Hematopoietic multipotent progenitor cell (in vitro differentiated cells): ENCODE data around the gene CIAO3. TPM values are rescaled to one million over a fixed set of nuclear protein-coding genes. Genes with fewer than 3 reads are reported as not detected.
"Not testable (repeated sequence)": the region's sequence is repeated elsewhere in the genome, so short reads cannot be mapped to it uniquely, and the experiment has no call there.

Source experiments
- DNase-seq, 3 donors: peaks; one replicate each; pipeline ENCODE4 v3.0.0-alpha.2; 2011 to 2015; ENCODE audit warnings: low read depth in 2 of 3, low spot score in 2 of 3
- total RNA-seq: library from RNA; depleted of rRNA; stranded (reverse); fragments of >200 nt; gene quantifications from one replicate; pipeline ENCODE4 v1.2.3, GENCODE V29; 2012

The CIAO3 gene
- total RNA-seq, 1 donor: 72.2 TPM

GRCh38 chr16:776824-777223 is 36.0 kb upstream of the CIAO3 start:
- DNase-seq: no peak

- DNase-seq: not testable (repeated sequence)
Measured at GRCh38 chr16:776298-776697, 35.5 kb upstream of the CIAO3 start.

DNA sequence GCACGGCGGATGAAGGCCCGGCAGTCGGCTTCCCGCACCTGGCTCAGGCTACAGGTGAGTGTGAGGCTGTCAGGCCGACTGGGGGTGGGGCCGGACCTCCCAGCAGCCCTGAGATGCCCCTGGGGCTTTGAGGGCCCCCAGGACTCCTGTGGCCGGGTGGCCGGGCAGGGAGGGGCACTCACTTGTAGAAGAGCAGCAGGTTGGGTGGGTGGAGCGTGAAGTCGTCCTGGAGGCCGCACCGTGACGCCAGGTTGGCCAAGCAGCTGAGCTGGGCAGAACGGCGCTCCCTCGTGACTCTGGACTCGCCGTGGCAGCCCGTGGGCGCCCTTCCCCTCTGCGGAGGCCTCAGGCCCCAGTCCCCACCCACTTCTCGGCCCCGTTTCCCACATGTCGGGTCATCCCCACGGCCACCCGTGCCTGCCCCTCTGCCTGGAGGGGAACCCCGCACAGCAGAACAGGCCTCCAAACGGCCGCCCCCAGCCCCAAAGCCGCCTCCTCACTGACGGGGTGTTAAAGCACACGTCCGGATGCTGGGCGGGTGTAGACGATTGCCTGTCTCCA is 34.5 kb upstream of the CIAO3 start:
- no peak for DNase-seq

DNA sequence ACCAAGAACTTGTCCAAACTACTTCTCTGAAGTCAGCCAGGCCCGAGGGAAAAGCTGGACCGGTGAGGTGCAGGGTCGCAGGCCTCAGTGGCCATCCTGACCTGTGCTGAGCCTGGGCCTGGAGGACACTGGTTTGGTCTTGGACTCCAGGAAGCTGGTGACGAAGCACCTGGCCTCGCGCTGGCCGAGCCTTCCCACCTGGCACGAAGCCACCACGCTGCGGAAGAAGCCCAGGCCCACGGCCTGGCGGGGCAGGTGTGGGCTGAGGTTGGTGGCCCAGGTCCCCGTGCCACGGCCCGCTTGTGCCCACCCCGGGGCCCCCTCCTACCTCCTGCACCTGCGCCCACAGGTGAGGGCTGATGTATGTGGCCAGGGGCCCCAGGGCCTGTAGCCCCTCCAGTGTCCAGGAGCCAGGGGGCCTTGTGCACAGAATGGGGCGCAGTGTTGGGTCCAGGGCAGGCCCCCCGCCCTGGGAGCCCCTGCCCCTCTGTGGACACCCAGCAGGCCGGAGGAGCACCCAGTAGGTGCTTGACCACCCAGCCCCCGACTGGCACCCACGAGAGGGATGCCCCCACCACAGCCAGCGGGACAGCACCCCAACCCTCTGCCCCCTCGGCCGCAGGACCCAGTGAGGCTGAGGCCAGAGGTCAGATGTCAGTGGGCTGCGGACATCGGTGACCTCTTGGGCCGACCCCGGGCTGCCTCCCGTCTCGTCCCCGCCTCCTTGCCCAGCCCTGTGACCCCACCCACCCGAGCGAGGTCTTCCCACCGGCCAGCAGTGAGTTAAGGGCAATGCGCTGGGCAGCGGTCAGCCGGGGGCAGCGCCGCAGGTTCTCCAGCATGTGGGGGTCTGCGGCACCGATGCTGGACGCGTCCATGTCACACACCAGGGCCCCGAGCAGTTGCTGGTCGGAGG is 33.5 kb upstream of the CIAO3 start:
- no peak for DNase-seq

DNA sequence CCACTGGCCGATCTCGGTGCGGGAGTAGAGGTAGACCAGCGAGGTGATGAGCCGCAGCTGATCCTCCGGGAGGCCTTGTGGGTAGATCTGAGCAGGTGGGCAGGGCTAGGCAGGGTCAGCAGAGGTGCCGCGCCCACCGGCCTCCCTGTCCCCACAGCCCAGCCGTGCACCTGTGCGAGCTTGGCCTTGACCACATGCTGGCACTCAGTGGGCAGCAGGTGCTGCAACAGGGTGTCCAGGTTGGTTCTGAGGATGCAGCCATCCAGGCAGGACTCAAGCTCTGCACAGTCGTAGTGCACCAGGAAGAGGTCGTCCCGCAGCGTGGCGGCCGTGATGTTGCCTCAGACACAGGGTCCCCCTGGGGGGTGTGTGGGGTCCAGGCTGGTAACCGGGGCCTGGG is 32.2 kb upstream of the CIAO3 start:
- DNase-seq: no peak

- no peak for DNase-seq
Measured at GRCh38 chr16:770411-770810, 29.6 kb upstream of the CIAO3 start.

- DNase-seq: no peak
Measured at GRCh38 chr16:769934-770333, 29.1 kb upstream of the CIAO3 start.

GRCh38 chr16:769184-769784 is 28.5 kb upstream of the CIAO3 start:
- no peak for DNase-seq

GRCh38 chr16:768428-768827 is 27.6 kb upstream of the CIAO3 start:
- DNase-seq: no peak

DNA sequence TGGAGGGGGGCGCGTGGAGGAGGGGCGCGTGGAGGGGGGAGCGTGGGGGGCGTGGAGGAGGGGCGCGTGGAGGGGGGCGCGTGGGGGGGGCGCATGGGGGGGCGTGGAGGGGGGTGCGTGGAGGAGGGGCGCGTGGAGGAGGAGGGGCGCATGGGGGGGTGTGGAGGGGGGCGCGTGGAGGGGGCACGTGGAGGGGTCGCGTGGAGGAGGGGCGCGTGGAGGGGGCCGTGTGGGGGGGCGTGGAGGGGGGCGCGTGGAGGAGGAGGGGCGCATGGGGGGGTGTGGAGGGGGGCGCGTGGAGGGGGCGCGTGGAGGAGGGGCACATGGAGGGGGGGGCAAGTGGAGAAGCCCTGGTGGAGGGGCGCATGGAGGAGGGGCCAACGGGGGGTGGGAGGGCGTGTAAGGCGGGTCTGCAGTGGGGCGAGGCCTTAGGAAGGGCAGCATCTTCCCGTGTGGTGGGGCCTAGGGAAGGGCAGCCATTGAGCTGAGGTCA is 27.0 kb upstream of the CIAO3 start:
- no peak for DNase-seq

DNA sequence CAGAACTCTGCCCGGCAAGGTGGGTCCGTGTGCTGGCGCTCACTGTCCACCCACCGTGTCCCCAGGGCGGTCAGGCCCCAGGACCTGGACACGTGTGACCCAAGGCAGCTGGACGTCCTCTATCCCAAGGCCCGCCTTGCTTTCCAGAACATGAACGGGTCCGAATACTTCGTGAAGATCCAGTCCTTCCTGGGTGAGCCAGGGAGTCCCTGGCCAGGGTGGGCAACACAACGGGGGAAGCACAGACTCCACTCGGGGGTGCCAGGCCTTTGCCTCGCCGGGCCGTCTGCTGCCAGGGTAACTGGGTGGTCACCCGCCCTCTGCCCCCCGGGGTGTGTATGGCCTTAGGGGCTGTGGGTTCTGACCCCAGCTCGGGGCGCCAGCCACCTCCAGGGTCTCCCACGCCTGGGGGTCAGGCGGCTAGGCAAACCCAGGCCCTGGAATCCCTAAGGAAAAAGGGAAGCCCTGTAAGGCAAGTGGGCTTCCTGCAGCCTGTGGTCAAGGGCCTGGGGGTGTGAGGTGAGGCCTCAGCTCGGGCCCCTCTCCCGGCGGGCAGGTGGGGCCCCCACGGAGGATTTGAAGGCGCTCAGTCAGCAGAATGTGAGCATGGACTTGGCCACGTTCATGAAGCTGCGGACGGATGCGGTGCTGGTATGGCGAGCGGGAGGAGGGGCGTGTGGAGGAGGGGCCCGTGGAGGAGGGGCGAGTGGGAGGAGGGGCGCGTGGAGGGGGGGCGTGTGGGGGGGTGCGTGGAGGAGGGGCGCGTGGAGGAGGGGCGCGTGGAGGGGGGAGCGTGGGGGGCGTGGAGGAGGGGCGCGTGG is 26.2 kb upstream of the CIAO3 start:
- no peak for DNase-seq

DNA sequence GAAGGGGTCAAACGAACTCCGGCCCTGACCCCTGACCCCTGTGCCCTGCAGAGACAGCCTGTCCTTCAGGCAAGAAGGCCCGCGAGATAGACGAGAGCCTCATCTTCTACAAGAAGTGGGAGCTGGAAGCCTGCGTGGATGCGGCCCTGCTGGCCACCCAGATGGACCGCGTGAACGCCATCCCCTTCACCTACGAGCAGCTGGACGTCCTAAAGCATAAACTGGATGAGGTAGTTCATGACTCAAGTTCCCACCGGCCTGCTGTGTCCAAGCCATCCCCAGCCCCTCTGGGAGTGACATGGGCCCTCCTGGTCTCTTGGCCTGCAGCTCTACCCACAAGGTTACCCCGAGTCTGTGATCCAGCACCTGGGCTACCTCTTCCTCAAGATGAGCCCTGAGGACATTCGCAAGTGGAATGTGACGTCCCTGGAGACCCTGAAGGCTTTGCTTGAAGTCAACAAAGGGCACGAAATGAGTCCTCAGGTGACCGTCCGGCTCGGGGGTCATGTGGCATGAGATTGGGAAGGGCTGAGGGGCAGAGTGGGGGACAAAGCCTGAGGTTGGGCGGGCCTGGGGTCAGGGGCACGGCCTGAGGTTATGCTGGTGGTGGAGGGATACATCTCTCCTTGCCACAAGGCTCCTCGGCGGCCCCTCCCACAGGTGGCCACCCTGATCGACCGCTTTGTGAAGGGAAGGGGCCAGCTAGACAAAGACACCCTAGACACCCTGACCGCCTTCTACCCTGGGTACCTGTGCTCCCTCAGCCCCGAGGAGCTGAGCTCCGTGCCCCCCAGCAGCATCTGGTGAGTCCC is 25.4 kb upstream of the CIAO3 start:
- no peak for DNase-seq

DNA sequence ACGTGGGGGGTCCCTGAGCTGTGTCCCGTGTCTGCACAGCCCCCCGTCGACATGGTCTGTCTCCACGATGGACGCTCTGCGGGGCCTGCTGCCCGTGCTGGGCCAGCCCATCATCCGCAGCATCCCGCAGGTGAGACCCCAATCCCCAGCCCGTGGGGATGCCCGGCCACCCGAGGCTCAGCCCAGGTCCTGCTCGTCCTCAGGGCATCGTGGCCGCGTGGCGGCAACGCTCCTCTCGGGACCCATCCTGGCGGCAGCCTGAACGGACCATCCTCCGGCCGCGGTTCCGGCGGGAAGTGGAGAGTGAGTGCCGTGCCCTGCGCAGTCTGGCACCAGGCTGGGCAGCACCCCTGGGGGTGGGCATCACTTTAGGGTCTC is 24.7 kb upstream of the CIAO3 start:
- DNase-seq: no peak

- DNase-seq: no peak
Measured at GRCh38 chr16:764848-765487, 24.2 kb upstream of the CIAO3 start.

GRCh38 chr16:764184-764750 is 23.5 kb upstream of the CIAO3 start:
- no peak for DNase-seq

GRCh38 chr16:763369-764183 is 22.8 kb upstream of the CIAO3 start:
- DNase-seq: no peak

DNA sequence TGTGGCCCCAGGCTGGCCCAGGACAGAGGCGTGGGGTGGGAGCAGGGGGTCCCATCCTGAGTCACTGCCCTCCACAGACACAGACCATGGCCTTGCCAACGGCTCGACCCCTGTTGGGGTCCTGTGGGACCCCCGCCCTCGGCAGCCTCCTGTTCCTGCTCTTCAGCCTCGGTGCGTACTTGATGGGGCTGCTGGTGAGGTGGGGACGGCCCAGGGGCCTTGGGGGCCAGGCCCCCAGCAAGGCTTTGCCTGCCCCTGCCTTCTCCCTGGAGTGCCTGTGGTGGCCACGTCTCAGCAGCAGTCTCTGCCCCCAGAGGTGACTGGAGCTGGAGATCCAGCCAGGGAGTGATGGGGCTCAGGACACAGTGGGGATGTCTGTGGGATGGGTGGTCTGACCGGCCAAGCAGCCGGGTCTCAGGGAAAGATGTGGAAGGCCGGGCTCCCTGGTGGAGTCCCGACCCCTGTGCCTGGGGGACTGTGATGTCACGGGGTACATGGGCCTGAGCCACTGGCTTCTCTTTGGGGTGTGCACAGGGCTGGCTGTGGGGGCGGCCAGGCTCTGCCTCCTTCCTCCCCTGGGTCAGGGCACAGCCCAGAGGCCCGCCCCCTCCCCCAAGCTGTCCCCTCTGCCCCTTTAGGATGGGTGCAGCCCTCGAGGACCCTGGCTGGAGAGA is 21.9 kb upstream of the CIAO3 start:
- DNase-seq: no peak
